Measurements from ENCODE around the gene FBXO36.
"Not testable (repeated sequence)": the region's sequence is repeated elsewhere in the genome, so short reads cannot be mapped to it uniquely, and the experiment has no call there.

The FBXO36 gene

GRCh38 chr2:229900012-229900411 lies 22.3 kb upstream of the FBXO36 start:
- no peak for TF ChIP-seq ZFP30 (CRISPR knock-in tag; IDR thresholded peaks at IDR 0.05)
- TF ChIP-seq CSDC2 (CRISPR knock-in tag; IDR thresholded peaks at IDR 0.05): no peak
- no peak for TF ChIP-seq OSR1 (CRISPR knock-in tag; IDR thresholded peaks at IDR 0.05)
- no peak for TF ChIP-seq ZNF565 (CRISPR knock-in tag; conservative IDR thresholded peaks at IDR 0.05; ENCODE audit: low read depth)
- TF ChIP-seq TOX (CRISPR knock-in tag; IDR thresholded peaks at IDR 0.05; ENCODE audit: borderline replicate concordance): no peak
- TF ChIP-seq, protein P1, sequence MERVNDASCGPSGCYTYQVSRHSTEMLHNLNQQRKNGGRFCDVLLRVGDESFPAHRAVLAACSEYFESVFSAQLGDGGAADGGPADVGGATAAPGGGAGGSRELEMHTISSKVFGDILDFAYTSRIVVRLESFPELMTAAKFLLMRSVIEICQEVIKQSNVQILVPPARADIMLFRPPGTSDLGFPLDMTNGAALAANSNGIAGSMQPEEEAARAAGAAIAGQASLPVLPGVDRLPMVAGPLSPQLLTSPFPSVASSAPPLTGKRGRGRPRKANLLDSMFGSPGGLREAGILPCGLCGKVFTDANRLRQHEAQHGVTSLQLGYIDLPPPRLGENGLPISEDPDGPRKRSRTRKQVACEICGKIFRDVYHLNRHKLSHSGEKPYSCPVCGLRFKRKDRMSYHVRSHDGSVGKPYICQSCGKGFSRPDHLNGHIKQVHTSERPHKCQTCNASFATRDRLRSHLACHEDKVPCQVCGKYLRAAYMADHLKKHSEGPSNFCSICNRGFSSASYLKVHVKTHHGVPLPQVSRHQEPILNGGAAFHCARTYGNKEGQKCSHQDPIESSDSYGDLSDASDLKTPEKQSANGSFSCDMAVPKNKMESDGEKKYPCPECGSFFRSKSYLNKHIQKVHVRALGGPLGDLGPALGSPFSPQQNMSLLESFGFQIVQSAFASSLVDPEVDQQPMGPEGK (CRISPR knock-in tag; IDR thresholded peaks at IDR 0.05; ENCODE audit: borderline replicate concordance): no peak
- no peak for ATAC-seq

- not testable (repeated sequence) for ATAC-seq
Measured at GRCh38 chr2:229900514-229900913, 21.8 kb upstream of the FBXO36 start.

DNA sequence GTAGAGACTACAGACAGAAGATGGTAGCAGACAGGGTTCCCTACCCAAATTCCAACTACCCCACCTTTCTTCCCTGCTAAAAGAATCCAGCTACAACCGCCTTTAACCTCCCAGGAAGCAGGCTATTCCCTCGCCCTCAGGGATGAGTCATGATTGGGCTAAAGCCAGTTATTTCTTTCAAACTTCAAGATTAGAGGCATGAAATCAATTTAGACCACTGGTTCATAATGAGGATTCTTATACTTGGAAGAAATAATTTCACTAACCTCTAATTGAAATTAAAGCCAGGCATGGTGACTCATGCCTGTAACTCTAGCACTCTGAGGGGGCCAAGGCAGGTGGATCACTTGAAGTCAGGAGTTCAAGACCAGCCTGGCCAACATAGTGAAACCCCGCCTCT lies 20.5 kb upstream of the FBXO36 start:
- TF ChIP-seq ISL1 (CRISPR knock-in tag; IDR thresholded peaks at IDR 0.05) (0 out of 2 replicates have a peak, but pooled peaks have one; percentile 8), ARNTL (CRISPR knock-in tag; IDR thresholded peaks at IDR 0.05; ENCODE audit: borderline replicate concordance, low read depth) (no peak)
- ATAC-seq: peak; percentile 90

DNA sequence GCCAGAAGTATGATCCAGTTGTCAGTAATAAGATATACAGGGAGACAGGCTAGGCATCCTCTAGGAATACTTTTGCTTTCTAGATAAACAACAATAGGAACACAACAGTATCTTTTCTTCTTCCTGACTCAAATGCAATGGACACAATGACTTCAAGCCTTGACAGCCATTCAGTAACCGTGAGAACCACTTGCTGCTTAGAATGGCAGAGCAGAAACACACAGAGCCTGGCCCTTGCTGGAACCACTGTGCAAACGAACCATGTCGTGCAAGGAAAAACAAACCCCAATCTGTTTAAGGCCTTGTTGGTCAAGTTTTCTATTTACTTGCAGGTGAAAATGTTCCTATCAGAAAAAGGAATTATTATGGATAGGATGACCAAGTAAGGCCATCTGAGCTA lies 19.3 kb upstream of the FBXO36 start:
- ATAC-seq: no peak
- TF ChIP-seq BACH2 (CRISPR knock-in tag; IDR thresholded peaks at IDR 0.05; ENCODE audit: borderline replicate concordance) (no peak), PPARA (CRISPR knock-in tag; IDR thresholded peaks at IDR 0.05; ENCODE audit: borderline replicate concordance) (no peak), ESRRG (CRISPR knock-in tag; IDR thresholded peaks at IDR 0.05) (no peak), ZFP3 (CRISPR knock-in tag; IDR thresholded peaks at IDR 0.05) (no peak), ZNF8 (CRISPR knock-in tag; IDR thresholded peaks at IDR 0.05) (no peak), TOX (CRISPR knock-in tag; IDR thresholded peaks at IDR 0.05; ENCODE audit: borderline replicate concordance) (no peak), SNAI2 (CRISPR knock-in tag; IDR thresholded peaks at IDR 0.05) (no peak)
- TF ChIP-seq, protein P2, sequence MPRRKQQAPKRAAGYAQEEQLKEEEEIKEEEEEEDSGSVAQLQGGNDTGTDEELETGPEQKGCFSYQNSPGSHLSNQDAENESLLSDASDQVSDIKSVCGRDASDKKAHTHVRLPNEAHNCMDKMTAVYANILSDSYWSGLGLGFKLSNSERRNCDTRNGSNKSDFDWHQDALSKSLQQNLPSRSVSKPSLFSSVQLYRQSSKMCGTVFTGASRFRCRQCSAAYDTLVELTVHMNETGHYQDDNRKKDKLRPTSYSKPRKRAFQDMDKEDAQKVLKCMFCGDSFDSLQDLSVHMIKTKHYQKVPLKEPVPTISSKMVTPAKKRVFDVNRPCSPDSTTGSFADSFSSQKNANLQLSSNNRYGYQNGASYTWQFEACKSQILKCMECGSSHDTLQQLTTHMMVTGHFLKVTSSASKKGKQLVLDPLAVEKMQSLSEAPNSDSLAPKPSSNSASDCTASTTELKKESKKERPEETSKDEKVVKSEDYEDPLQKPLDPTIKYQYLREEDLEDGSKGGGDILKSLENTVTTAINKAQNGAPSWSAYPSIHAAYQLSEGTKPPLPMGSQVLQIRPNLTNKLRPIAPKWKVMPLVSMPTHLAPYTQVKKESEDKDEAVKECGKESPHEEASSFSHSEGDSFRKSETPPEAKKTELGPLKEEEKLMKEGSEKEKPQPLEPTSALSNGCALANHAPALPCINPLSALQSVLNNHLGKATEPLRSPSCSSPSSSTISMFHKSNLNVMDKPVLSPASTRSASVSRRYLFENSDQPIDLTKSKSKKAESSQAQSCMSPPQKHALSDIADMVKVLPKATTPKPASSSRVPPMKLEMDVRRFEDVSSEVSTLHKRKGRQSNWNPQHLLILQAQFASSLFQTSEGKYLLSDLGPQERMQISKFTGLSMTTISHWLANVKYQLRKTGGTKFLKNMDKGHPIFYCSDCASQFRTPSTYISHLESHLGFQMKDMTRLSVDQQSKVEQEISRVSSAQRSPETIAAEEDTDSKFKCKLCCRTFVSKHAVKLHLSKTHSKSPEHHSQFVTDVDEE (CRISPR knock-in tag; IDR thresholded peaks at IDR 0.05): no peak

DNA sequence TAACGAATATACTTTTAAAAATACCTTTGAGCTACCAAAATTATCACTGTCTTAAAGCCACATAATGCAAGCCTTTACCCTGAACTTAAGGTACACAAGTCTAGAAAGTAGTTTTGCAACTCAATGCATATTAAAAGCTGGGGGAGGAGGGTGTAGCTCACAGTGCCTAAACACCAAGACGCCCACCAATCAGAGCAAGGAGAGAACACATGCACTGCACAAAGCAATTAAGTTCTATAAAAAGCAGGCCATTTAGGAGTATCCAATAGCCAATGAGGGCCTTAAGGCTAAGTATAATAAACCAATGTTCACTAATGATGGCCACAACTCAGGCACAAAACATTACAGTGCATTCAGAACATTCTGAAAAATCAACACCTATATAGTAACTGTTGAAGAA lies 16.7 kb upstream of the FBXO36 start:
- ATAC-seq: no peak
- TF ChIP-seq TCF4 (CRISPR knock-in tag; IDR thresholded peaks at IDR 0.05; ENCODE audit: borderline replicate concordance) (no peak), ZNF565 (CRISPR knock-in tag; conservative IDR thresholded peaks at IDR 0.05; ENCODE audit: low read depth) (no peak), ZC3H10 (CRISPR knock-in tag; IDR thresholded peaks at IDR 0.05) (no peak), BACH2 (CRISPR knock-in tag; IDR thresholded peaks at IDR 0.05; ENCODE audit: borderline replicate concordance) (no peak), RARB (CRISPR knock-in tag; IDR thresholded peaks at IDR 0.05) (no peak), OSR1 (CRISPR knock-in tag; IDR thresholded peaks at IDR 0.05) (no peak), ZFP30 (CRISPR knock-in tag; IDR thresholded peaks at IDR 0.05) (no peak), ISL1 (CRISPR knock-in tag; IDR thresholded peaks at IDR 0.05) (no peak), CREB5 (CRISPR knock-in tag; IDR thresholded peaks at IDR 0.05; ENCODE audit: low read depth) (no peak), ZNF8 (CRISPR knock-in tag; IDR thresholded peaks at IDR 0.05) (no peak), ZFP3 (CRISPR knock-in tag; IDR thresholded peaks at IDR 0.05) (no peak), ARNTL (CRISPR knock-in tag; IDR thresholded peaks at IDR 0.05; ENCODE audit: borderline replicate concordance, low read depth) (no peak)
- TF ChIP-seq, protein P1 (CRISPR knock-in tag; IDR thresholded peaks at IDR 0.05; ENCODE audit: borderline replicate concordance): no peak
- TF ChIP-seq, protein P3, sequence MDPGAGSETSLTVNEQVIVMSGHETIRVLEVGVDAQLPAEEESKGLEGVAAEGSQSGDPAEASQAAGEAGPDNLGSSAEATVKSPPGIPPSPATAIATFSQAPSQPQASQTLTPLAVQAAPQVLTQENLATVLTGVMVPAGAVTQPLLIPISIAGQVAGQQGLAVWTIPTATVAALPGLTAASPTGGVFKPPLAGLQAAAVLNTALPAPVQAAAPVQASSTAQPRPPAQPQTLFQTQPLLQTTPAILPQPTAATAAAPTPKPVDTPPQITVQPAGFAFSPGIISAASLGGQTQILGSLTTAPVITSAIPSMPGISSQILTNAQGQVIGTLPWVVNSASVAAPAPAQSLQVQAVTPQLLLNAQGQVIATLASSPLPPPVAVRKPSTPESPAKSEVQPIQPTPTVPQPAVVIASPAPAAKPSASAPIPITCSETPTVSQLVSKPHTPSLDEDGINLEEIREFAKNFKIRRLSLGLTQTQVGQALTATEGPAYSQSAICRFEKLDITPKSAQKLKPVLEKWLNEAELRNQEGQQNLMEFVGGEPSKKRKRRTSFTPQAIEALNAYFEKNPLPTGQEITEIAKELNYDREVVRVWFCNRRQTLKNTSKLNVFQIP (CRISPR knock-in tag; IDR thresholded peaks at IDR 0.05; ENCODE audit: borderline replicate concordance, low read depth): no peak
- TF ChIP-seq, protein P2 (CRISPR knock-in tag; IDR thresholded peaks at IDR 0.05): no peak

Measured in SK-N-SH treated with all-trans-retinoic acid at 6 μM for 48 hours (cell line).